DLD1 (cell line): ENCODE data around the gene KLRC4.
"Not testable (repeated sequence)": the region's sequence is repeated elsewhere in the genome, so short reads cannot be mapped to it uniquely, and the experiment has no call there.

Experiments
- in situ Hi-C: cut with HindIII; loops from 2 replicates; pipeline ENCODE4 v1.10.0; 2017; ENCODE audit warnings: low sequenced_read_pairs

The KLRC4 gene

DNA sequence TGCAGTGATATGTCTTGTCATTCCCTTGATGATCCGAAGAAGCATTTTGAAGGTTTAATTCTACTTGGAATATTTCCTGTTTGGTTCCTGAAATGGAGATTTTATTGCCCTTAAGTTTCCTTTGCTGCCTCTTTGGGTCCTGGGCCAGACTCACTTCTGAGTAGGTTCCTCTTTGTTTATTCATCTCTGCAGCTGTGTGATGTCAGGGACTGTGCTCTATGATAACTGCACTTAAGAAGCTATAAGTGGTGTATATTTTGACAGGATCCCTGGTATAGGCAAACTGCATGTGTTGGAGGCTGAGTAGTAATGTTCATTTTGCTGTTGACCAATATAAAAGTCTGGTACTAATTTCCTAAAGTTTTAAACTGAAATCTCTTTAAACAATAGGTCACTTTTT lies at the start of gene KLRC4:
KLRC4 (minus strand) TSS at position 366 of the 400 bp plus-strand sequence; CDS start at position 184, 182 bp downstream.
- in situ Hi-C loops = no loop called here

- in situ Hi-C loops = loop anchor here (25.0 kb wide), 1 partner anchor 95 kb away; no protein-coding TSS in a partner anchor
These were observed 48.2 kb upstream of the KLRC4 start for GRCh38 chr12:10457760-10458159.

DNA sequence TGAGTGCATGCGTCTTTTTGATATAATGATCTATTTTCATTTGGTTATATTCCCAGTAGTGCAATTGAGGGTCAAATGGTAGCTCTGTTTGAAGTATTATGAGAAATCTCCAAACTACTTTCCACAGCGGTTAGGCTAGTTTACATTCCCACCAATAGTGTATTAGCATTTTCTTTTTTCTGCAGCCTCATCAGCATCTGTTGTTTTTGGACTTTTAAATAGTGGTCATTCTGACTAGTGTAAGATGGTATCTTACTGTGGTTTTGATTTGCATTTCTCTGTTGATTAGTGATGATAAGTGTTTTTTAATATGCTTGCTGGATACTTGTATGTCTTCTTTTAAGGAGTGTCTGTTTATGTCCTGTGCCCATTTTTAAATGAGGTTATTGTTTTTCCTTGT lies 47.3 kb upstream of the KLRC4 start:
- in situ Hi-C loops = loop anchor here (25.0 kb wide), 1 partner anchor 95 kb away; no protein-coding TSS in a partner anchor

DNA sequence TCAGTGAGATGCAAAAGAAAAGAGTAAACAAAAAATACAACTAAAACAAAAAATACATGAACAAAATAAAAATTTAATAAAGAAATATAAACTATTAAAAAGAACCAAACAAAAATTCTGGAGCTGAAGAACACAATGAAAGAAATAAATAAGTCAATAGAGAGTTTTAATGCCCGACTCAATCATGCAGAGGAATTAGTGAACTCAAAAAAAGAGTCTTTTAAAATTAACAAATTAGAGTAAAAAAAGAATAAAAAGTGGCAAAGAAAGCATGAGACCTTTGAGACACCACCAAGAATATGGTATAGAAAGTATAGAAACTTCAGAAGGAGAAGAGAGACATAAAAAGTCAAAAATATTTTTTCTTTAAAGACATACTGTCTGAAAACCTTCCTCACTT lies 46.2 kb upstream of the KLRC4 start:
- in situ Hi-C loops = loop anchor here (25.0 kb wide), 1 partner anchor 93 kb away; no protein-coding TSS in a partner anchor

GRCh38 chr12:10454531-10454930 lies 45.0 kb upstream of the KLRC4 start:
- in situ Hi-C loops = loop anchor here (25.0 kb wide), 1 partner anchor 92 kb away; no protein-coding TSS in a partner anchor

DNA sequence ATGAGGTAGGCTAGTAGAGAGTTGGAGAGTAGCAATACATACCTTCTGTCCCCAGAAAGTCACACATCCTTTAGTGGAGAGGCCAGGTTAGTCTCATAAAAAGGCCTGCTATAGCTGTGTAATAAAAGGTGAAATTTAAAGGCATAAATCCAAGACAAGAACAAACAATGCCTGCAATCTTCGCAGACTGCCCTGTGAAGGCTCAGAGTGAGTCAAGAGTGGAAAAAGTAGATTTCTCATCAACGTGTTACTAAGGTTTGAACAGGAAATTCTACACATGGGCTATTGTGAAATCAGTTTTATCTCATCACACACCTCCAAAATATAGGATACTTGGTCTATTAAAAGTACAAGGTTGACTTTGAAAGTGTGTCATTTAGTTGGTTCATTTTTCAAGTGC lies 43.6 kb upstream of the KLRC4 start, which contains the start of gene KLRC1:
KLRC1 (minus strand) TSS at position 222 of the 400 bp plus-strand sequence. CDS start 2,221 bp downstream, outside the sequence.
- in situ Hi-C loops = loop anchor here (25.0 kb wide), 1 partner anchor 91 kb away; no protein-coding TSS in a partner anchor

- in situ Hi-C loops = no loop called here
These were observed 38.7 kb upstream of the KLRC4 start for GRCh38 chr12:10448236-10448635.

- in situ Hi-C loops = not testable (repeated sequence)
These were observed 36.5 kb upstream of the KLRC4 start for GRCh38 chr12:10446052-10446451.

- in situ Hi-C loops = not testable (repeated sequence)
These were observed 31.6 kb upstream of the KLRC4 start for GRCh38 chr12:10441144-10441543.

DNA sequence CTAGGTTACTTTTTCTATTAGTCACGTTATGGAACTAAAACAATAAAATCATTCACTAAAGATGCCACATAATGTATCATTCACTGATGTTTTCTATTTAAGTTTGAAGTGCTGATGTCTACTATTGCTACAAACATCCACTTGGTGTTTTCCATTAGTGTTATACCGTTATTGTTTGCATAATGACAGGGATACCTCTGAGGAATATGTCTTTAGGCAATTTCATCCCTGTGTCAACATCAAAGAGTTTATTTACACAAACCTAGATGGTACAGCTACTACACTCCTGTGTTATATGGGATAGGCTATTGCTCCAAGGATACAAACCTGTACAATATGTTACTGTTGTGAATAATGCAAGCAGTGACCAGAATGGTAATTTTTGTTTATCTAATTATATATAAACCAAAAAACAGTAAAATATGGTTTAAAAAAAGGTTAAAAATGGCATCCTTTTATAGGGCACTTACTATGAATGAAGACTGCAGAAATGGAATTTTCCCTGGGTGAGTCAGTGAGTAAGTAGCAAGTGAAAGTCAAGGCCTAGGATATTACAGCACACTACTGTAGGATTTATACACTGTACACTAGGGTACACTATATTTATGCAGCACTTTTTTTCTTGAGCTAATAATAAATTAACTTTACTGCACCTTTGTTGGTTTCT lies 30.2 kb upstream of the KLRC4 start:
- in situ Hi-C loops = not testable (repeated sequence)

GRCh38 chr12:10437601-10438000 lies 28.0 kb upstream of the KLRC4 start:
- in situ Hi-C loops = not testable (repeated sequence)

DNA sequence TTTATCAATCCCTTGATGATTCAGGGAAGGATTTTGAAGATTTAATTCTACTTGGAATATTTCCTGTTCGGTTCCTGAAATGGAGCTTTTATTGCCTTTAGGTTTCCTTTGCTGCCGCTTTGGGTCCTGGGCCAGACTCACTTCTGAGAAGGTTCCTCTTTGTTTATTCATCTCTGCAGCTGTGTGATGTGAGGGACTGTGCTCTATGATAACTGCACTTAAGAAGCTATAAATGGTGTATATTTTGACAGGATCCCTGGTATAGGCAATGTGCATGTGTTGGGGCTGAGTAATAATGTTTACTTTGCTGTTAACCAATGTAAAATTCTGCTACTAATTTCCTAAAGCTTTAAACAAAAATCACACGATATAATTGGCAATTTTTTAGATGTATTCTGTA lies 26.3 kb upstream of the KLRC4 start, which contains the start of gene KLRC2:
KLRC2 (minus strand) TSS at position 195 of the 400 bp plus-strand sequence; CDS start at position 171, 24 bp downstream.
- in situ Hi-C loops = not testable (repeated sequence)

GRCh38 chr12:10430623-10431022 lies 21.1 kb upstream of the KLRC4 start:
- in situ Hi-C loops = not testable (repeated sequence)

DNA sequence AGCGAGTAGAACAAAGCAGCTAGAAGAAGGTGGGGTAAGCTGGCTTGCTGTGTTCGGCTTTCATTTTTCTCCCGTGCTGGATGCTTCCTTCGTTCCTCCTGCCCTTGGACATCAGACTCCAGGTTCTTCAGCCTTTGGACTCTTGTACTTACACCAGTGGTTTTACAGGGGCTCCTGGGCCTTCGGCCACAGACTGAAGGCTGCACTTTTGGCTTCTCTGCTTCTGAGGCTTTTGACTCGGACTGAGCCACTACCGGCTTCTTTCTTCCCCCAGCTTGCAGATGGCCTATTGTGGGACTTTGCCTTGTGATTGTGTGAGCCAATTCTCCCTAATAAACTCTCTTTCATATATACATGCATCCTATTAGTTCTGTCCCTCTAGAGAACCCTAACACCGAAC lies 16.4 kb upstream of the KLRC4 start:
- in situ Hi-C loops = not testable (repeated sequence)

DNA sequence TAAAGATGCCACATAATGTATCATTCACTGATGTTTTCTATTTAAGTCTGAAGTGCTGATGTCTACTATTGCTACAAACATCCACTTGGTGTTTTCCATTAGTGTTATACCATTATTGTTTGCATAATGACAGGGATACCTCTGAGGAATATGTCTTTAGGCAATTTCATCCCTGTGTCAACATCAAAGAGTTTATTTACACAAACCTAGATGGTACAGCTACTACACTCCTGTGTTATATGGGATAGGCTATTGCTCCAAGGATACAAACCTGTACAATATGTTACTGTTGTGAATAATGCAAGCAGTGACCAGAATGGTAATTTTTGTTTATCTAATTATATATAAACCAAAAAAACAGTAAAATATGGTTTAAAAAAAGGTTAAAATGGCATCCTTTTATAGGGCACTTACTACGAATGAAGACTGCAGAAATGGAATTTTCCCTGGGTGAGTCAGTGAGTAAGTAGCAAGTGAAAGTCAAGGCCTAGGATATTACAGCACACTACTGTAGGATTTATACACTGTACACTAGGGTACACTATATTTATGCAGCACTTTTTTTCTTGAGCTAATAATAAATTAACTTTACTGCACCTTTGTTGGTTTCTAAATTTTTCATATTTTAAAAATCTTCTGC lies 14.8 kb upstream of the KLRC4 start:
- in situ Hi-C loops = not testable (repeated sequence)

- in situ Hi-C loops = not testable (repeated sequence)
These were observed 12.6 kb upstream of the KLRC4 start for GRCh38 chr12:10422159-10422558.

GRCh38 chr12:10420334-10420733 lies 10.8 kb upstream of the KLRC4 start, which contains the start of gene KLRC3:
Gene KLRC3 (minus strand): TSS chr12:10420595. CDS start chr12:10420550, 45 bp downstream.
- in situ Hi-C loops = not testable (repeated sequence)

- in situ Hi-C loops = no loop called here
These were observed 715 bp downstream of the KLRC4 start for GRCh38 chr12:10408842-10409241.

GRCh38 chr12:10406725-10407124 lies 2.8 kb downstream of the KLRC4 start:
- in situ Hi-C loops = no loop called here

- in situ Hi-C loops = no loop called here
These were observed 4.3 kb downstream of the KLRC4 start for GRCh38 chr12:10405294-10405693.

DNA sequence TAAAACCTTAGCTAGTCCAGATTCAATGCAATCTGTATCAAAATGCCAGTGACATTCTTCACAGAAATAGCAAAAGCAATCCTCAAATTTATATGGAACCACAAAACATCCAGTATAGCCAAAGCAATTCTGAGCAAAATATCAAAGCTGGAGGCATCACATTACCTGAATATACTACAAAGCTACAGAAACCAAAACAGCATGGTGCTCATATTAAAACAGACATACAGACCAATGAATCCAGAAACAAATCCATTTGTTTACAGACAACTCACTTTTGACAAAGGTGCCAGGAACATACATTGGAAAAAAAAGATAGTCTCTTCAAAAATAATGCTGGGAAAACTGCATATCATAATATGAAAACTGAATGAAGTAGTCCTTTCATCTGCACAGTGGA lies 4.8 kb downstream of the KLRC4 start:
- in situ Hi-C loops = no loop called here

- in situ Hi-C loops = no loop called here
These were observed 8.7 kb downstream of the KLRC4 start for GRCh38 chr12:10400829-10401228.
